NCI-H1694 (cell line): ENCODE results near the gene TMEM132D.

Experiments used
- DNase-seq: peaks from one replicate; lab custom pipeline; 2025; lab: John Stamatoyannopoulos, UW

Gene TMEM132D

GRCh38 chr12:129102233-129102632 lies 801.6 kb downstream of the TMEM132D start:
- no peak for DNase-seq

GRCh38 chr12:129101816-129102215 lies 802.0 kb downstream of the TMEM132D start:
- no peak for DNase-seq

GRCh38 chr12:129101404-129101803 lies 802.4 kb downstream of the TMEM132D start:
- no peak for DNase-seq

- DNase-seq = no peak
Measured at GRCh38 chr12:129097451-129097850, 806.4 kb downstream of the TMEM132D start.

- DNase-seq = no peak
Measured at GRCh38 chr12:129096968-129097367, 806.9 kb downstream of the TMEM132D start.

- no peak for DNase-seq
Measured at GRCh38 chr12:129096184-129096583, 807.6 kb downstream of the TMEM132D start.

GRCh38 chr12:129089576-129089975 lies 814.2 kb downstream of the TMEM132D start:
- no peak for DNase-seq

GRCh38 chr12:129084875-129085826 lies 818.7 kb downstream of the TMEM132D start:
- DNase-seq = no peak

GRCh38 chr12:129083121-129083840 lies 820.5 kb downstream of the TMEM132D start:
- no peak for DNase-seq

- DNase-seq = no peak
Measured at GRCh38 chr12:129082441-129082840, 821.4 kb downstream of the TMEM132D start.

GRCh38 chr12:129081755-129082250 lies 822.0 kb downstream of the TMEM132D start:
- no peak for DNase-seq

GRCh38 chr12:129080821-129081220 lies 823.0 kb downstream of the TMEM132D start:
- DNase-seq = no peak

- no peak for DNase-seq
Measured at GRCh38 chr12:129080391-129080790, 823.4 kb downstream of the TMEM132D start.

GRCh38 chr12:129079719-129080118 lies 824.1 kb downstream of the TMEM132D start:
- DNase-seq = no peak

- DNase-seq = no peak
Measured at GRCh38 chr12:129076441-129077320, 827.1 kb downstream of the TMEM132D start.

- no peak for DNase-seq
Measured at GRCh38 chr12:129075460-129076208, 828.2 kb downstream of the TMEM132D start.

GRCh38 chr12:129074379-129074778 lies 829.4 kb downstream of the TMEM132D start:
- DNase-seq = no peak

GRCh38 chr12:129073157-129073915 lies 830.5 kb downstream of the TMEM132D start:
- no peak for DNase-seq

- DNase-seq = no peak
Measured at GRCh38 chr12:129071362-129071761, 832.5 kb downstream of the TMEM132D start.

- DNase-seq = no peak
Measured at GRCh38 chr12:129069886-129070285, 833.9 kb downstream of the TMEM132D start.
